K562 (cell line): Measurements from ENCODE around the gene FARP2. TPM values are rescaled to one million over a fixed set of nuclear protein-coding genes. Genes with fewer than 3 reads are reported as not detected.
A peak's percentile ranks its signal among the peaks of the same experiment; 100 is the strongest.

Source experiments
- ATAC-seq: fragments of 200-7000 bp; cut with Tn5 transposase; 3 replicates; pipeline ENCODE4 v1.9.1; 2020; ENCODE audit warnings: moderate library complexity
- BruUV-seq: library from RNA; stranded (reverse); fragments of 400-500 nt; replicated peaks from 2 replicates; lab custom pipeline; 2021; lab: Mats Ljungman, UMichigan
- CTCF ChIA-PET: fragments of 300-600 bp; formaldehyde crosslinking; extraction: SDS; loops from one replicate; lab custom pipeline; 2021; ENCODE audit warnings: low intra/inter-chr PET ratio; lab: Yijun Ruan, JAX
- POLR2A ChIA-PET: fragments of 300-600, 350-650 bp; sonication (Branson Sonifier 250); formaldehyde crosslinking; extraction: SDS; loops from one replicate; lab custom pipeline; 2021; ENCODE audit warnings: antibody characterized with exemption, inconsistent platforms; lab: Yijun Ruan, JAX
- DNase-seq, 4 experiments: peaks; one replicate each; pipeline versions ENCODE4 v3.0.0 to v3.0.0-alpha.2; 2011 to 2018; ENCODE audit warnings: low spot score in 3 of 4, mixed read lengths in 3 of 4; ENCODE audit errors: extremely low read depth in 1 of 4
- FAIRE-seq: peaks from 2 replicates; lab custom pipeline; 2011; peaks lifted over from hg19 to GRCh38; lab: Jason Lieb, UNC
- H2AFZ ChIP-seq: 2 replicates; pipeline ENCODE4 v1.6.0; 2011; ENCODE audit warnings: low read depth, low read length, control low read depth, inconsistent platforms
- H3K27ac ChIP-seq: fragments of 200-600 bp; 3 replicates; pipeline ENCODE4 v1.8.0; 2011; ENCODE audit warnings: low read depth, mild to moderate bottlenecking, control low read depth, inconsistent platforms, low read length, moderate library complexity, mixed read lengths; ENCODE audit errors: extremely low read depth
- H3K27me3 ChIP-seq, 2 experiments: fragments of 300-600 bp in 1 of 2; 2 replicates in 1 of 2; 3 replicates in 1 of 2; pipeline versions ENCODE4 v1.6.0 to v1.8.0; 2011; ENCODE audit warnings: inconsistent platforms in 2 of 2, low read length in 2 of 2, mild to moderate bottlenecking in 1 of 2, mixed read lengths in 1 of 2, moderate library complexity in 1 of 2; ENCODE audit not compliant: control insufficient read depth in 2 of 2, insufficient read depth in 2 of 2
- H3K36me3 ChIP-seq: fragments of 300-600 bp; 3 replicates; pipeline ENCODE4 v1.8.0; 2011; ENCODE audit warnings: mild to moderate bottlenecking, low read length, inconsistent platforms; ENCODE audit not compliant: control insufficient read depth, insufficient read depth
- H3K4me1 ChIP-seq, 2 experiments: fragments of 200-600 bp in 1 of 2; replicated peaks in 1 of 2; 2 replicates in 1 of 2; 3 replicates in 1 of 2; pipeline versions ENCODE4 v1.5.1 to v1.8.0; 2011; ENCODE audit warnings: inconsistent platforms in 2 of 2, low read length in 2 of 2, mild to moderate bottlenecking in 1 of 2, mixed read lengths in 1 of 2, moderate library complexity in 1 of 2; ENCODE audit not compliant: control insufficient read depth in 2 of 2, insufficient read depth in 2 of 2
- H3K4me2 ChIP-seq: 2 replicates; pipeline ENCODE4 v1.6.1; 2011; ENCODE audit warnings: low read length, control low read depth, inconsistent platforms, mixed read lengths; ENCODE audit not compliant: insufficient read depth
- H3K4me3 ChIP-seq: fragments of 200-600 bp; sonication (generic), shearing (Covaris generic); 2 replicates; pipeline ENCODE4 v1.5.1; 2016; ENCODE audit warnings: control low read depth, inconsistent platforms
- H3K79me2 ChIP-seq: fragments of 200-600 bp; 3 replicates; pipeline ENCODE4 v1.8.0; 2011; ENCODE audit warnings: low read length, inconsistent platforms; ENCODE audit not compliant: control insufficient read depth, insufficient read depth
- H3K9ac ChIP-seq, 2 experiments: 2 replicates each; pipeline versions ENCODE4 v1.6.0 to v1.6.1; 2011; ENCODE audit warnings: low read depth in 2 of 2, low read length in 2 of 2, control low read depth in 1 of 2, inconsistent platforms in 1 of 2, mild to moderate bottlenecking in 1 of 2, mixed read lengths in 1 of 2; ENCODE audit not compliant: insufficient read depth in 1 of 2
- H3K9me1 ChIP-seq: one replicate; pipeline ENCODE4 v1.6.0; 2011; ENCODE audit warnings: inconsistent platforms, mild to moderate bottlenecking, low read length, moderate library complexity; ENCODE audit not compliant: control insufficient read depth, insufficient read depth
- H3K9me3 ChIP-seq: replicated peaks from 2 replicates; pipeline ENCODE4 v1.5.1; 2011; ENCODE audit warnings: low read depth, low read length, inconsistent platforms; ENCODE audit not compliant: control insufficient read depth, insufficient read depth
- H4K20me1 ChIP-seq: replicated peaks from 2 replicates; pipeline ENCODE4 v1.6.1; 2011; ENCODE audit warnings: low read length, inconsistent platforms, mixed read lengths; ENCODE audit not compliant: control insufficient read depth, insufficient read depth
- CAMTA2 ChIP-seq: fragments of 250-450 bp; sonication (Bioruptor Pico); conservative IDR thresholded peaks from 2 replicates; pipeline ENCODE4 v1.5.1; 2022
- GABPB1 ChIP-seq: sonication (generic); formaldehyde crosslinking; IDR thresholded peaks from 2 replicates; pipeline ENCODE4 v1.8.0; 2022; ENCODE audit warnings: mild to moderate bottlenecking, missing genetic modification reagents
- HDAC1 ChIP-seq, 2 experiments: fragments of 450-650 bp; IDR thresholded peaks; 2 replicates each; pipeline ENCODE4 v1.6.1; 2016 to 2017; ENCODE audit warnings: inconsistent platforms in 1 of 2, mild to moderate bottlenecking in 1 of 2, moderate library complexity in 1 of 2
- HMGN3 ChIP-seq: IDR thresholded peaks from 2 replicates; pipeline ENCODE4 v1.6.1; 2011; ENCODE audit warnings: borderline replicate concordance, low read depth, mild to moderate bottlenecking, mixed read lengths, low read length; ENCODE audit not compliant: insufficient read length; ENCODE audit errors: extremely low read depth
- MCM7 ChIP-seq, 2 experiments: fragments of 450-650 bp; IDR thresholded peaks; 2 replicates each; pipeline ENCODE4 v1.6.1; 2016 to 2018
- NFYB ChIP-seq: IDR thresholded peaks from 2 replicates; pipeline ENCODE4 v1.6.1; 2011; ENCODE audit warnings: mild to moderate bottlenecking, moderate library complexity; ENCODE audit not compliant: insufficient read length; ENCODE audit errors: extremely low read depth
- PYGO2 ChIP-seq: fragments of 450-650 bp; IDR thresholded peaks from 2 replicates; pipeline ENCODE4 v1.6.1; 2016; ENCODE audit warnings: mild to moderate bottlenecking, missing genetic modification characterization, moderate library complexity, missing compliant biosample characterization
- ZNF384 ChIP-seq: IDR thresholded peaks from 2 replicates; pipeline ENCODE4 v1.6.1; 2012; ENCODE audit warnings: low read depth, low read length, improper control_type of control experiment
- ZNF77 ChIP-seq: fragments of 250-450 bp; sonication (Bioruptor Pico); IDR thresholded peaks from 2 replicates; pipeline ENCODE4 v1.5.0; 2020
- WGBS: fragments of 100-300 bp; shearing (Covaris generic); methylation state at CpG from one replicate; pipeline ENCODE4 v1.1.6; 2016; ENCODE audit warnings: low coverage, mixed read lengths; ENCODE audit not compliant: insufficient coverage; ENCODE audit errors: missing lambda C conversion rate; 5-methylcytosine and 5-hydroxymethylcytosine counted together
- in situ Hi-C: fragments of 300-500 bp; cut with MboI; formaldehyde crosslinking; loops from 4 replicates; pipeline ENCODE4 v1.15.0; 2018; ENCODE audit warnings: inconsistent platforms, mixed read lengths
- intact Hi-C: fragments of 100-400 bp; cut with micrococcal nuclease; formaldehyde crosslinking; loops from 2 replicates; pipeline ENCODE4 v1.14.2; 2022
- polyA plus RNA-seq, 8 experiments: library from polyadenylated mRNA; depleted of rRNA in 4 of 8; stranded (reverse) in 5 of 8; unstranded in 3 of 8; fragments of >200 nt; fragmentation: Nextera tagmentation in 2 of 8; fragmentation: Illumina TruSeq in 1 of 8; extraction: Ambion mirVana in 2 of 8; extraction: Trizol in 1 of 8; gene quantifications; 2 replicates each; pipeline versions ENCODE4 v1.2.1 to v1.2.3, GENCODE V29; 2011 to 2014; ENCODE audit warnings: inconsistent platforms in 1 of 8, missing spikeins in 1 of 8
- total RNA-seq, 7 experiments: library from RNA; depleted of rRNA in 6 of 7; stranded (reverse); fragments of >200 nt in 6 of 7; fragmentation: Illumina TruSeq in 2 of 7; extraction: Trizol in 2 of 7; gene quantifications; 2 replicates each; pipeline versions ENCODE4 v1.2.1 to v1.2.3, GENCODE V29; 2011 to 2021; ENCODE audit warnings: low replicate concordance in 1 of 7
- TF ChIP-seq, protein P1 (sequence below): fragments of 450-650 bp; IDR thresholded peaks from 2 replicates; pipeline ENCODE4 v1.6.1; 2017; ENCODE audit warnings: antibody characterized with exemption
- TF ChIP-seq, protein P2 (sequence below): fragments of 250-450 bp; sonication (Bioruptor Pico); IDR thresholded peaks from 2 replicates; pipeline ENCODE4 v1.4.0; 2020

The FARP2 gene
- total and polyA plus RNA-seq, 9 of the 15 experiments (the other 6 are each of a cell fraction or from before 2014, with no cell fraction given), result 4.1 to 38.1 (median 21.1) TPM

DNA sequence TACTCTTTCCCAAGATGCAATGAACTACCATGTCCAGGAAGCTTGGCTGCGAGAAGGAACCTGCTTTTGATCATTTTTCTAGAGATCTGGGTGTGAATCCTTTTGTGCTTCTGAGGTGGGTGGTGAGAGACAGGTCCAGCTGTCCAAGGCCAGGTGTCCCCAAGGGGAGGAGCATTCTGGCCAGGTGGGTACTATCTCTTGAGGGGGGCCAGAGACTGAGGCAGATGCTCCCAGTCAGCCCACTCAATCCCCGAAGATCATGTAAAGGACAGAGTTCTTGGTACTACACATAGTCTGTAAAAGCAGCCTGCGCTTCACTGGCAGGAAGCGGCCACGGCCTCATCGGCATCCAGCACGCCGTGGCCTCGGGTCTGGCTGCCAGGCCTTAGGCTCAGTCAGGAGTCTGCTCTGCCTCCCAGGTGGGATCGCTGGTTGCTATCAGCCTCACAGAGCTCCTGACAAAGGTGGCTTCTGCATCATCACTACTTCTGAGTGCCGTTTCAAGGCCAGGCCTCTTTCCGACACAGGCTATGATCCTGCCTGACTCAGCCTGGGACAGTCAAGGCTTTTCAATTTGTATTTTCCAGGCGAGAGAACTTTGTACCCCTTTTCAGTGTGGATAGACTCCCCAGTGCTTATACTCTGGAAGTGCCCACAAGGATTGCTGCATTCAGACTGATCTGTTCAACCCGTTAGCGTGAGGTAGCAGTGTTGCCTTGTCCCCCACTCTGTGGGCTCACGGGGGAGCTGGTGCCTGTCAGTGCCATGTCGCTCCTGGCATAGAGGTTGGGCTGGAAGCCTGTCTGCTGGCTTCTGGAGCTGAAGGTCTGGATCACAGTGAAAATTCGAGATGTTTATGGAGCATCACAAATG, 123.2 kb downstream of the FARP2 start:
- H3K79me2 ChIP-seq, result no peaks in the 10 kb centered on the region
- no peaks in the 10 kb centered on the region for H3K36me3 ChIP-seq
- no peaks in the 10 kb centered on the region for H3K9me1 ChIP-seq
- BruUV-seq, result no TSS peak
- H2AFZ ChIP-seq, result no peak overlapping the region
- no peak overlapping the region for H3K9ac ChIP-seq
- 62% methylated on average over 18 of the region's 18 CpGs for WGBS
- ChIA-PET CTCF (no interaction called here), POLR2A (interaction anchor here (0.6 to 0.9 kb wide), 2 partner anchors 9 to 151 kb away, joined by 3 read pairs; no protein-coding TSS in a partner anchor)
- no peak overlapping the region for H3K4me2 ChIP-seq
- TF ChIP-seq ZNF384, result no peak
- TF ChIP-seq HMGN3, result no peak
- no peak for TF ChIP-seq CAMTA2 (CRISPR knock-in tag)
- no peak for TF ChIP-seq NFYB
- no peak for TF ChIP-seq MCM7 (IDR thresholded peaks at IDR 0.05)
- no peak for TF ChIP-seq HDAC1 (IDR thresholded peaks at IDR 0.05)
- TF ChIP-seq, protein P1, sequence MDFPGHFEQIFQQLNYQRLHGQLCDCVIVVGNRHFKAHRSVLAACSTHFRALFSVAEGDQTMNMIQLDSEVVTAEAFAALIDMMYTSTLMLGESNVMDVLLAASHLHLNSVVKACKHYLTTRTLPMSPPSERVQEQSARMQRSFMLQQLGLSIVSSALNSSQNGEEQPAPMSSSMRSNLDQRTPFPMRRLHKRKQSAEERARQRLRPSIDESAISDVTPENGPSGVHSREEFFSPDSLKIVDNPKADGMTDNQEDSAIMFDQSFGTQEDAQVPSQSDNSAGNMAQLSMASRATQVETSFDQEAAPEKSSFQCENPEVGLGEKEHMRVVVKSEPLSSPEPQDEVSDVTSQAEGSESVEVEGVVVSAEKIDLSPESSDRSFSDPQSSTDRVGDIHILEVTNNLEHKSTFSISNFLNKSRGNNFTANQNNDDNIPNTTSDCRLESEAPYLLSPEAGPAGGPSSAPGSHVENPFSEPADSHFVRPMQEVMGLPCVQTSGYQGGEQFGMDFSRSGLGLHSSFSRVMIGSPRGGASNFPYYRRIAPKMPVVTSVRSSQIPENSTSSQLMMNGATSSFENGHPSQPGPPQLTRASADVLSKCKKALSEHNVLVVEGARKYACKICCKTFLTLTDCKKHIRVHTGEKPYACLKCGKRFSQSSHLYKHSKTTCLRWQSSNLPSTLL, result no peak
- TF ChIP-seq GABPB1 (CRISPR knock-in tag), result no peak
- TF ChIP-seq, protein P2, sequence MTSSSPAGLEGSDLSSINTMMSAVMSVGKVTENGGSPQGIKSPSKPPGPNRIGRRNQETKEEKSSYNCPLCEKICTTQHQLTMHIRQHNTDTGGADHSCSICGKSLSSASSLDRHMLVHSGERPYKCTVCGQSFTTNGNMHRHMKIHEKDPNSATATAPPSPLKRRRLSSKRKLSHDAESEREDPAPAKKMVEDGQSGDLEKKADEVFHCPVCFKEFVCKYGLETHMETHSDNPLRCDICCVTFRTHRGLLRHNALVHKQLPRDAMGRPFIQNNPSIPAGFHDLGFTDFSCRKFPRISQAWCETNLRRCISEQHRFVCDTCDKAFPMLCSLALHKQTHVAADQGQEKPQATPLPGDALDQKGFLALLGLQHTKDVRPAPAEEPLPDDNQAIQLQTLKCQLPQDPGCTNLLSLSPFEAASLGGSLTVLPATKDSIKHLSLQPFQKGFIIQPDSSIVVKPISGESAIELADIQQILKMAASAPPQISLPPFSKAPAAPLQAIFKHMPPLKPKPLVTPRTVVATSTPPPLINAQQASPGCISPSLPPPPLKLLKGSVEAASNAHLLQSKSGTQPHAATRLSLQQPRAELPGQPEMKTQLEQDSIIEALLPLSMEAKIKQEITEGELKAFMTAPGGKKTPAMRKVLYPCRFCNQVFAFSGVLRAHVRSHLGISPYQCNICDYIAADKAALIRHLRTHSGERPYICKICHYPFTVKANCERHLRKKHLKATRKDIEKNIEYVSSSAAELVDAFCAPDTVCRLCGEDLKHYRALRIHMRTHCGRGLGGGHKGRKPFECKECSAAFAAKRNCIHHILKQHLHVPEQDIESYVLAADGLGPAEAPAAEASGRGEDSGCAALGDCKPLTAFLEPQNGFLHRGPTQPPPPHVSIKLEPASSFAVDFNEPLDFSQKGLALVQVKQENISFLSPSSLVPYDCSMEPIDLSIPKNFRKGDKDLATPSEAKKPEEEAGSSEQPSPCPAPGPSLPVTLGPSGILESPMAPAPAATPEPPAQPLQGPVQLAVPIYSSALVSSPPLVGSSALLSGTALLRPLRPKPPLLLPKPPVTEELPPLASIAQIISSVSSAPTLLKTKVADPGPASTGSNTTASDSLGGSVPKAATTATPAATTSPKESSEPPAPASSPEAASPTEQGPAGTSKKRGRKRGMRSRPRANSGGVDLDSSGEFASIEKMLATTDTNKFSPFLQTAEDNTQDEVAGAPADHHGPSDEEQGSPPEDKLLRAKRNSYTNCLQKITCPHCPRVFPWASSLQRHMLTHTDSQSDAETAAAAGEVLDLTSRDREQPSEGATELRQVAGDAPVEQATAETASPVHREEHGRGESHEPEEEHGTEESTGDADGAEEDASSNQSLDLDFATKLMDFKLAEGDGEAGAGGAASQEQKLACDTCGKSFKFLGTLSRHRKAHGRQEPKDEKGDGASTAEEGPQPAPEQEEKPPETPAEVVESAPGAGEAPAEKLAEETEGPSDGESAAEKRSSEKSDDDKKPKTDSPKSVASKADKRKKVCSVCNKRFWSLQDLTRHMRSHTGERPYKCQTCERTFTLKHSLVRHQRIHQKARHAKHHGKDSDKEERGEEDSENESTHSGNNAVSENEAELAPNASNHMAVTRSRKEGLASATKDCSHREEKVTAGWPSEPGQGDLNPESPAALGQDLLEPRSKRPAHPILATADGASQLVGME (CRISPR knock-in tag), result no peak
- TF ChIP-seq PYGO2, result no peak
- no peak for TF ChIP-seq ZNF77 (CRISPR knock-in tag)
- no peak for ATAC-seq
- no peak overlapping the region for H3K27ac ChIP-seq
- H3K4me1 ChIP-seq, result peaks cover 2 to 7% of the 10 kb centered on the region in 2 experiments; a peak in 4 of 5 replicates
- DNase-seq, result no peak
- H3K9me3 ChIP-seq, result no peaks in the 10 kb centered on the region
- no peak overlapping the region for H3K4me3 ChIP-seq
- no peaks in the 10 kb centered on the region for H4K20me1 ChIP-seq
- peak; percentile 70 for FAIRE-seq
- in situ Hi-C loops, result no loop called here
- no peaks in the 10 kb centered on the region for H3K27me3 ChIP-seq
- intact Hi-C loops, result no loop called here
